Esophagus squamous epithelium (tissue), 5 donors: Measurements from ENCODE around the gene SRPK1. TPM values are rescaled to one million over a fixed set of nuclear protein-coding genes. Genes with fewer than 3 reads are reported as not detected.
A peak's percentile ranks its signal among the peaks of the same experiment; 100 is the strongest.

Experiments
- DNase-seq: peaks from one replicate; lab custom pipeline; 2025; lab: John Stamatoyannopoulos, UW
- H3K27ac ChIP-seq, 4 donors: fragments of 200-600 bp; sonication (generic); one replicate each; pipeline ENCODE4 v1.5.1; 2016 to 2019; ENCODE audit warnings: mild to moderate bottlenecking in 1 of 4
- H3K27me3 ChIP-seq, 4 donors: fragments of 200-600 bp; sonication (generic); 1 replicate in 3 of 4; 2 replicates in 1 of 4; pipeline versions ENCODE4 v1.5.1 to v1.6.0; 2017 to 2021; ENCODE audit warnings: antibody characterized with exemption in 1 of 4
- H3K36me3 ChIP-seq, 3 donors: fragments of 200-600 bp; sonication (generic); one replicate each; pipeline ENCODE4 v1.5.1; 2016 to 2019
- H3K4me1 ChIP-seq, 3 donors: fragments of 200-600 bp; sonication (generic); one replicate each; pipeline ENCODE4 v1.5.1; 2017 to 2019
- H3K4me3 ChIP-seq, 4 donors: fragments of 200-600 bp; sonication (generic); 1 replicate in 3 of 4; 2 replicates in 1 of 4; pipeline ENCODE4 v1.5.1; 2016 to 2019; ENCODE audit warnings: mild to moderate bottlenecking in 2 of 4, moderate library complexity in 1 of 4
- H3K9me3 ChIP-seq, 3 donors: fragments of 200-600 bp; sonication (generic); one replicate each; pipeline ENCODE4 v1.5.1; 2016 to 2019
- CTCF ChIP-seq, 6 experiments: fragments of 450-650 bp in 4 of 6; fragments of 200-600 bp in 2 of 6; sonication (generic) in 2 of 6; IDR thresholded peaks; one replicate each; pipeline ENCODE4 v1.5.1; 2016 to 2019; ENCODE audit warnings: antibody characterized with exemption in 6 of 6, mild to moderate bottlenecking in 4 of 6, moderate library complexity in 4 of 6
- POLR2A ChIP-seq, 4 donors: fragments of 450-650 bp; IDR thresholded peaks; one replicate each; pipeline ENCODE4 v1.6.1; 2017; ENCODE audit warnings: antibody characterized with exemption in 4 of 4, mild to moderate bottlenecking in 4 of 4, moderate library complexity in 3 of 4
- WGBS, 2 donors: methylation state at CpG; one replicate each; pipeline ENCODE4 v1.1.5; 2018; 5-methylcytosine and 5-hydroxymethylcytosine counted together
- intact Hi-C: fragments of 100-400 bp; cut with DNase I; formaldehyde crosslinking; loops from one replicate; pipeline ENCODE4 v1.15.0; 2022
- total RNA-seq, 4 donors: library from RNA; depleted of rRNA; stranded (reverse); fragments of >200 nt; gene quantifications; one replicate each; pipeline ENCODE4 v1.1.0, GENCODE V29; 2016
- donor health status: DM: yes; HTN: yes; CAD: no.

SRPK1 gene
- total RNA-seq, 4 donors from 2014 or later, result 66.1 to 109 (median 86.5) TPM

- Histone ChIP-seq H3K27me3 (peaks cover 0 to 10% (median 0%) of the 10 kb centered on the region in 4 donors), H3K4me1 (no peaks in the 10 kb centered on the region), H3K9me3 (no peaks in the 10 kb centered on the region), H3K36me3 (no peaks in the 10 kb centered on the region), H3K4me3 (no peak overlapping the region), H3K27ac (no peak overlapping the region)
- no peak for TF ChIP-seq POLR2A (IDR thresholded peaks at IDR 0.05)
- no peak for TF ChIP-seq CTCF (IDR thresholded peaks at IDR 0.05)
- intact Hi-C loops, result no loop called here
- no peak for DNase-seq
- 88% methylated on average over 7 to 8 of the region's 8 CpGs for WGBS, 2 donors
These were observed 34.2 kb upstream of the SRPK1 start for GRCh38 chr6:35955071-35955470.

DNA sequence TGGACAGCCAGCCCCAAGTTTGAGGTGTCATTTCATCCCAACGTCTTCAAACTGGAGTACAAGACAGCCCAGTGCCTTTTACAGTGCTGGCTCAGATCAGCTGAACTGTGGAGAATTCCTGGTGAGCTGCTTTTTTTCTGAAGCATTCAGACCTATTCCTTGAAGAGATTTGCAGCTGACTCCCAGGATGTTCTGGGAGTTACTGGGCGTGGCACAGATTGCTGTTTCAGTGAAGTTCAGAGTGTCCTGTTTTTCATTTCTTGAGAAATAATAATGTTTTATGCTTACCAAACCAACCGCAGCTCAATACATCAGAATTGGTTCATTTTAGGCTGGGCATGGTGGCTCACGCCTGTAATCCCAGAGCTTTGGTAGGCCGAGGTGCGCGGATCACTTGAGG, 33.4 kb upstream of the SRPK1 start:
- peaks cover 0 to 7% (median 0%) of the 10 kb centered on the region in 4 donors for H3K27me3 ChIP-seq
- TF ChIP-seq POLR2A (IDR thresholded peaks at IDR 0.05), result no peak
- no peak for TF ChIP-seq CTCF (IDR thresholded peaks at IDR 0.05)
- H3K4me1 ChIP-seq, result no peaks in the 10 kb centered on the region
- WGBS, 2 donors, result 83 to 91% methylated on average over 7 of the region's 7 CpGs
- intact Hi-C loops, result no loop called here
- no peaks in the 10 kb centered on the region for H3K36me3 ChIP-seq
- H3K27ac ChIP-seq, result no peak overlapping the region
- no peak for DNase-seq
- no peaks in the 10 kb centered on the region for H3K9me3 ChIP-seq
- no peak overlapping the region for H3K4me3 ChIP-seq

DNA sequence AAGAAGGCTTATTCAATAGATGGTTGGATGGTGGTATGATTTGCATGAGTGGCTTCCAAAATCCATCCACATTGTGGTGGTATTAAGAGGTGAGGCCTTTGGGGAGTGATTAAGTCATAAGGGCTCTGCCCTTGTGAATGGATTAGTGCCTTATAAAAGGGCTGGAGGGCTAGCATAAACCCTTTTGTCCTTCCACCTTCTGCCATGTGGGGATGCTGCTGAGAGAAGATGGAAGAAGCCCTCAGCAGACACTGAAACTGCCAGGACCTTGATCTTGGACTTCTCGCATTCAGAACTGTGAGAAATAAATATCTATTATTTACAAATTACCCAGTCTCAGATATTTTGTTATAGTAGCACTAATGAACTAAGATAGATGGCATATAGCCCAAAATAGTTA, 27.8 kb upstream of the SRPK1 start:
- TF ChIP-seq POLR2A (IDR thresholded peaks at IDR 0.05), result no peak
- no peak for TF ChIP-seq CTCF (IDR thresholded peaks at IDR 0.05)
- Histone ChIP-seq H3K4me1 (peaks cover 0 to 6% (median 0%) of the 10 kb centered on the region in 3 donors), H3K36me3 (no peaks in the 10 kb centered on the region), H3K4me3 (no peak overlapping the region), H3K27me3 (no peaks in the 10 kb centered on the region), H3K9me3 (no peaks in the 10 kb centered on the region), H3K27ac (no peak overlapping the region)
- DNase-seq, result no peak
- intact Hi-C loops, result no loop called here
- WGBS, 2 donors, result 73 to 100% methylated on average over 1 of the region's 1 CpG

DNA sequence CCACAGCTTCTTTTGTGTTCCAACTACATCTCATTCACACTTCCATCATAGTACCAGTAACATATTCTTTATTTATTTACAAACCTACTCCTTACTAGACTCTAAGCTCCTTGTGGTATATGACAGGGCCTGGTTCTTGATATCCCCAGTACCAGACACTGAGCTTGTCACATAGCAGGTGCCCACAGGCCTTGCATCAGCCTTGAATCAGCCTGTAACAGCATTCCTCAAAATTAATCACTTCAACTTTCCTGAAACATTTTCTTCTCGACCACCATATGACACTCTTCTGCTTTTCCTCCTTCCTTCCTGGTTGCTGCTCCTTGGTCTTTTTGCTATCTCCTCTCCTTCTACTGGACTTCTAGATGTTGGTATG, 24.7 kb upstream of the SRPK1 start:
- H3K36me3 ChIP-seq, result no peaks in the 10 kb centered on the region
- intact Hi-C loops, result no loop called here
- DNase-seq, result no peak
- no peaks in the 10 kb centered on the region for H3K9me3 ChIP-seq
- H3K4me1 ChIP-seq, result peaks cover 0 to 9% (median 0%) of the 10 kb centered on the region in 3 donors
- H3K27ac ChIP-seq, result peak overlapping the region in 1 of 4 donors; percentile 13
- TF ChIP-seq CTCF (IDR thresholded peaks at IDR 0.05) (no peak), POLR2A (IDR thresholded peaks at IDR 0.05) (no peak)
- no peak overlapping the region for H3K4me3 ChIP-seq
- no peaks in the 10 kb centered on the region for H3K27me3 ChIP-seq
- WGBS, 2 donors, result 63 to 81% methylated on average over 1 of the region's 1 CpG

DNA sequence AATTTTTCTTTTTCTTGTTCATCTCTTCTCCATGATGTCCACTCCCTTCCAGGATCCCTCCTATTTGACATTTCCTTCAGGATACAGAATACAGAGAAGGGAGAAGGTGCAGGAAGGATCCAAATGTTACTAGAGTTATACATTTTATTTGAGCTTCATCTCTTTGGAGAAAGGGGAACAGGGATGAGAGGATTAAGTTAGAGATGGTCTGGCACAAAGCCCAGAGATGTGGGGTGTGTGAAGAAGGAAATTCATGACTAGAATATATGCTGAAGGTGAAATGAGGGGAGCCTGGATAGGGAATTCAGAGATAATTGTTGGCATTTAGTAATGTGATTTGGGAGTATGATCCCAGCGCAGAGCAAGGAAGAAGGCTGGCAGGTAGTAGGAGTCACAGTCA, 22.5 kb upstream of the SRPK1 start:
- Histone ChIP-seq H3K27me3 (no peaks in the 10 kb centered on the region), H3K4me3 (no peak overlapping the region), H3K4me1 (peaks cover 0 to 9% (median 0%) of the 10 kb centered on the region in 3 donors), H3K27ac (no peak overlapping the region), H3K9me3 (no peaks in the 10 kb centered on the region), H3K36me3 (no peaks in the 10 kb centered on the region)
- intact Hi-C loops, result no loop called here
- no peak for DNase-seq
- 79 to 88% methylated on average over 1 of the region's 1 CpG for WGBS, 2 donors
- TF ChIP-seq CTCF (IDR thresholded peaks at IDR 0.05), result no peak
- TF ChIP-seq POLR2A (IDR thresholded peaks at IDR 0.05), result no peak
